Neutrophil (primary cell): ENCODE data around the gene ADISSP.

ENCODE experiments used
- H3K27ac ChIP-seq: fragments of 200-600 bp; sonication (generic); 2 replicates; pipeline ENCODE4 v1.5.1; 2016; ENCODE audit warnings: mild to moderate bottlenecking, moderate library complexity
- H3K27me3 ChIP-seq: fragments of 200-600 bp; sonication (generic); 2 replicates; pipeline ENCODE4 v1.6.0; 2016; ENCODE audit warnings: mild to moderate bottlenecking
- H3K36me3 ChIP-seq: fragments of 200-600 bp; sonication (generic); 2 replicates; pipeline ENCODE4 v1.5.1; 2017
- H3K4me1 ChIP-seq, 2 experiments: fragments of 200-600 bp in 1 of 2; sonication (generic) in 1 of 2; 1 replicate in 1 of 2; 2 replicates in 1 of 2; pipeline versions ENCODE4 v1.5.1 to v1.6.1; 2013 to 2016; ENCODE audit warnings: low read depth in 1 of 2, low read length in 1 of 2, mild to moderate bottlenecking in 1 of 2, moderate library complexity in 1 of 2; ENCODE audit not compliant: control insufficient read depth in 1 of 2, insufficient read depth in 1 of 2
- H3K4me3 ChIP-seq, 2 experiments: fragments of 200-600 bp in 1 of 2; sonication (generic) in 1 of 2; 1 replicate in 1 of 2; 2 replicates in 1 of 2; pipeline ENCODE4 v1.5.1; 2013 to 2016; ENCODE audit warnings: low read depth in 1 of 2, low read length in 1 of 2, mild to moderate bottlenecking in 1 of 2, moderate library complexity in 1 of 2
- H3K9me3 ChIP-seq: fragments of 200-600 bp; sonication (generic); 2 replicates; pipeline ENCODE4 v1.5.1; 2016
- CTCF ChIP-seq: fragments of 200-600 bp; sonication (generic); IDR thresholded peaks from 2 replicates; pipeline ENCODE4 v1.5.1; 2016; ENCODE audit warnings: antibody characterized with exemption

ADISSP gene

GRCh38 chr20:3812975-3813847, 45.7 kb upstream of the ADISSP start:
- peaks cover 23% of the 10 kb centered on the region for H3K27me3 ChIP-seq
- H3K9me3 ChIP-seq: no peaks in the 10 kb centered on the region
- H3K4me3 ChIP-seq: no peak overlapping the region
- H3K4me1 ChIP-seq: peaks cover 9 to 11% of the 10 kb centered on the region in 2 experiments
- no peak for TF ChIP-seq CTCF
- H3K27ac ChIP-seq: no peak overlapping the region
- H3K36me3 ChIP-seq: no peaks in the 10 kb centered on the region

GRCh38 chr20:3812259-3812681, 44.7 kb upstream of the ADISSP start:
- H3K9me3 ChIP-seq: no peaks in the 10 kb centered on the region
- no peak overlapping the region for H3K27ac ChIP-seq
- H3K4me3 ChIP-seq: no peak overlapping the region
- TF ChIP-seq CTCF: no peak
- H3K27me3 ChIP-seq: peaks cover 33% of the 10 kb centered on the region
- H3K4me1 ChIP-seq: peaks cover 9 to 11% of the 10 kb centered on the region in 2 experiments
- H3K36me3 ChIP-seq: no peaks in the 10 kb centered on the region

- peaks cover 34% of the 10 kb centered on the region for H3K27me3 ChIP-seq
- H3K4me1 ChIP-seq: peaks cover 9 to 11% of the 10 kb centered on the region in 2 experiments
- no peaks in the 10 kb centered on the region for H3K9me3 ChIP-seq
- no peaks in the 10 kb centered on the region for H3K36me3 ChIP-seq
- H3K4me3 ChIP-seq: peak overlapping the region; percentile 22 to 49
- no peak overlapping the region for H3K27ac ChIP-seq
- no peak for TF ChIP-seq CTCF
Observed at GRCh38 chr20:3811467-3812258, 44.1 kb upstream of the ADISSP start.

- no peak for TF ChIP-seq CTCF
- Histone ChIP-seq H3K4me3 (no peak overlapping the region), H3K9me3 (no peaks in the 10 kb centered on the region), H3K27ac (no peak overlapping the region), H3K27me3 (peaks cover 33% of the 10 kb centered on the region), H3K36me3 (peaks cover 22% of the 10 kb centered on the region), H3K4me1 (peaks cover 9 to 11% of the 10 kb centered on the region in 2 experiments)
Observed at GRCh38 chr20:3808544-3808943, 41.0 kb upstream of the ADISSP start.

GRCh38 chr20:3804781-3805180, 37.2 kb upstream of the ADISSP start:
- no peak overlapping the region for H3K27ac ChIP-seq
- no peak for TF ChIP-seq CTCF

More at GRCh38 chr20:3804781-3805180, 37.2 kb upstream of the ADISSP start:
- peaks cover 10% of the 10 kb centered on the region for H3K27me3 ChIP-seq
- no peaks in the 10 kb centered on the region for H3K4me1 ChIP-seq
- no peaks in the 10 kb centered on the region for H3K9me3 ChIP-seq
- H3K4me3 ChIP-seq: no peak overlapping the region
- peaks cover 56% of the 10 kb centered on the region for H3K36me3 ChIP-seq
